Ishikawa (cell line): ENCODE results near the gene CEP295NL.

Source experiments
- CEBPB ChIP-seq: IDR thresholded peaks from 2 replicates; pipeline ENCODE4 v1.6.1; 2012
- CREB1 ChIP-seq: IDR thresholded peaks from 2 replicates; pipeline ENCODE4 v1.6.1; 2012; ENCODE audit warnings: low read depth
- EGR1 ChIP-seq: IDR thresholded peaks from 2 replicates; pipeline ENCODE4 v1.6.1; 2012
- EP300 ChIP-seq: IDR thresholded peaks from 2 replicates; pipeline ENCODE4 v1.6.1; 2012; ENCODE audit warnings: borderline replicate concordance
- FOXM1 ChIP-seq: IDR thresholded peaks from 2 replicates; pipeline ENCODE4 v1.6.1; 2012; ENCODE audit warnings: low read depth, borderline replicate concordance
- MAX ChIP-seq: IDR thresholded peaks from 2 replicates; pipeline ENCODE4 v1.6.1; 2012
- NFIC ChIP-seq: IDR thresholded peaks from 2 replicates; pipeline ENCODE4 v1.6.1; 2012
- RAD21 ChIP-seq: IDR thresholded peaks from 2 replicates; pipeline ENCODE4 v1.6.1; 2012; ENCODE audit warnings: low read depth
- REST ChIP-seq: IDR thresholded peaks from 2 replicates; pipeline ENCODE4 v1.6.1; 2012; ENCODE audit warnings: low read depth, mild to moderate bottlenecking
- TAF1 ChIP-seq: IDR thresholded peaks from 2 replicates; pipeline ENCODE4 v1.6.1; 2012; ENCODE audit warnings: low read depth, mild to moderate bottlenecking
- TCF12 ChIP-seq: IDR thresholded peaks from 2 replicates; pipeline ENCODE4 v1.6.1; 2012; ENCODE audit warnings: low read depth
- TEAD4 ChIP-seq: IDR thresholded peaks from 2 replicates; pipeline ENCODE4 v1.6.1; 2012
- USF1 ChIP-seq: IDR thresholded peaks from 2 replicates; pipeline ENCODE4 v1.6.1; 2012
- YY1 ChIP-seq: IDR thresholded peaks from 2 replicates; pipeline ENCODE4 v1.6.1; 2012; ENCODE audit warnings: low read depth
- ZBTB7A ChIP-seq: IDR thresholded peaks from 2 replicates; pipeline ENCODE4 v1.6.1; 2012; ENCODE audit warnings: low read depth

The CEP295NL gene

DNA sequence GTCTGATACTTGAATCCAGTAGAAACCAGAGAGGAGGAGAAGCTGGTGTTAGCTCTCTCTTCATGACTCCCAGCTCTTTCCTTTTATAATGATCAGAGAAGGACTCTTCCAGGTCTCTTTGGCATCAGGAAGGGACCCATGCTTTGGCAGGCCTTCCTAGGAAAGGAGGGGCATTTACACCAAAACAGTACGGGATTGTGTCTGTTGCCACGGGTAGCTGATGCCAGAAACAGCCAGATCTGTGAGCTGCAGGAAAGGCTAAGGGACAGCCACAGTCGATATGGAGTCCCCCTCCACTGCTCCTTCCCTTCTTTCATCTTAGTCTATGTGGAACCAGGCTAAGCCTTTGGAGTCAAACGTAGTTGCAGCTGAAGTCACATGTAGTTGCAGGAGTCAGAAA is 9.3 kb downstream of the CEP295NL start:
- no peak for TF ChIP-seq EGR1
- no peak for TF ChIP-seq USF1
- TF ChIP-seq TEAD4, result no peak
- no peak for TF ChIP-seq RAD21
- TF ChIP-seq TAF1, result no peak
- TF ChIP-seq YY1, result no peak
- TF ChIP-seq FOXM1, result no peak
- no peak for TF ChIP-seq TCF12
- no peak for TF ChIP-seq NFIC
- no peak for TF ChIP-seq MAX
- TF ChIP-seq CEBPB, result no peak
- no peak for TF ChIP-seq EP300
- no peak for TF ChIP-seq REST
- TF ChIP-seq ZBTB7A, result no peak
- TF ChIP-seq CREB1, result no peak

DNA sequence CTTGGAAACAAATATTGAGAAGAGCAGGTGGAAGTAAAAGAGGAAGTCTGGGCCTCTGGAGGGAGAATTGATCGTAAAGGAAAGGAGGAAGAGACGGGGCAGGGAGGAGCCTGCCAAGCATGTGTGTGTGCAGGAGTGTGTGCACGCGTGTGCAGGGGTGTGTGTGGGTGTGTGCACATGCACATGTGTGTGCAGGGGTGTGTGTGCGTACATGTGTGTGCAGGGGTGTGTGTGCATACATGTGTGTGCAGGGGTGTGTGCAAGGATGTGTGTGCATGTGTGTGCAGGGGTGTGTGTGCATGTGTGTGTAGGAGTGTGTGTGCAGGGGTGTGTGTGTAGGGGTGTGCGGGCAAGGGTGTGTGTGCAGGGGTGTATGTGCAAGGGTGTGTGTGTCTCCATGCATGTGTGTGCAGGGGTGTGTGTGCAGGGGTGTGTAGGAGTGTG is 10.0 kb downstream of the CEP295NL start:
- TF ChIP-seq ZBTB7A (no peak), EGR1 (no peak), TAF1 (no peak), USF1 (no peak), MAX (no peak), NFIC (no peak), FOXM1 (no peak), RAD21 (no peak), YY1 (no peak)

DNA sequence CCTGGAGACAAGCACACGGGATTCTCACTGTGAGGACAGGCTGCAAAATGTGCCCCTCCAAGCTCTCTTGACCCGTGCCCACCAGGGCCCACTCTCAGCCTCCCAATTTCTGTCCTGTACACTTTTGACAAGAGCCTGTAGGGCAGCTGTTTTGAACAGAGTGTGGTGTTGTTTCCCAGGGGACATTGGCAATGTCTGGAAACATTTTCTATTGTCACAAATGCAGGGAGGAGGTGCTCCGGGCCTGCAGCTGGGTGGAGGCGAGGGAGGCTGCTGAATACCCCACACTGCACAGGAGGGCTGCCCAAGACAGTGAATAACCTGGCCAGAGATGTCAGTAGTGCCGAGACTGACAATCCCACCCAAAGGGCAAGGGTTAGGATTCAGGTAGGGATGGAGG is 10.5 kb downstream of the CEP295NL start:
- TF ChIP-seq TAF1 (no peak), CEBPB (no peak), TCF12 (no peak)

- no peak for TF ChIP-seq TCF12
- TF ChIP-seq EP300, result no peak
- TF ChIP-seq RAD21, result no peak
Measured at GRCh38 chr17:78892062-78892456, 10.9 kb downstream of the CEP295NL start.

GRCh38 chr17:78891406-78892061 is 11.5 kb downstream of the CEP295NL start:
- TF ChIP-seq ZBTB7A (no peak), RAD21 (no peak), TCF12 (no peak), CREB1 (no peak)

- TF ChIP-seq TAF1 (no peak), EGR1 (no peak), ZBTB7A (no peak), MAX (no peak), TEAD4 (no peak), CEBPB (no peak), FOXM1 (no peak), TCF12 (no peak), EP300 (no peak), YY1 (no peak), RAD21 (no peak), NFIC (no peak)
Measured at GRCh38 chr17:78890498-78890897, 12.5 kb downstream of the CEP295NL start.

DNA sequence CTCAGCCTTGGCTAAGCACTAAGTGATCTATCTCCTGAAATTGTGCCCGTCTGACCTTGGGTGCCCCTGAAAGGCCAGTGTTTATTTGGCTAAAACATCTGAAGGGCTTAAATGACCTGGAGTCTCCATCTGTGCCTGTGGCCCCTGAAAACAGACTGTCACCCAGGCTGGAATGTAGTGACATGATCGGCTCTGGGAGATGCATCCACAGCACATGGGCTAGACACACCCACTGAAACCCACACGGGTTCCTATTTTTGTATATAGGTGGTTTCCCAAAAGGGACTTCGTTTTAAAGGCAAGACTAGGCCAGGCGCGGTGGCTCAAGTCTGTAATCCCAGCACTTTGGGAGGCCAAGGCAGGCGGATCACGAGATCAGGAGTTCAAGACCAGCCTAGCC is 13.5 kb downstream of the CEP295NL start:
- no peak for TF ChIP-seq ZBTB7A
- TF ChIP-seq MAX, result no peak
- TF ChIP-seq YY1, result no peak
- no peak for TF ChIP-seq NFIC
- TF ChIP-seq CREB1, result no peak
- TF ChIP-seq FOXM1, result no peak
- no peak for TF ChIP-seq TAF1
- TF ChIP-seq EGR1, result no peak
- no peak for TF ChIP-seq TCF12
- no peak for TF ChIP-seq USF1
- TF ChIP-seq EP300, result no peak
- TF ChIP-seq RAD21, result no peak
- no peak for TF ChIP-seq TEAD4
